HG03469 (cell line): Measurements from ENCODE around the gene VANGL2.

Source experiments
- ATAC-seq: cut with Tn5 transposase; IDR thresholded peaks from one replicate; pipeline ENCODE4 v1.9.1; 2021; ENCODE audit warnings: mild to moderate bottlenecking, moderate library complexity, moderate number of reproducible peaks; ENCODE audit not compliant: unreplicated experiment

The VANGL2 gene

GRCh38 chr1:160454371-160455152 is 54.2 kb downstream of the VANGL2 start:
- ATAC-seq, result no peak

DNA sequence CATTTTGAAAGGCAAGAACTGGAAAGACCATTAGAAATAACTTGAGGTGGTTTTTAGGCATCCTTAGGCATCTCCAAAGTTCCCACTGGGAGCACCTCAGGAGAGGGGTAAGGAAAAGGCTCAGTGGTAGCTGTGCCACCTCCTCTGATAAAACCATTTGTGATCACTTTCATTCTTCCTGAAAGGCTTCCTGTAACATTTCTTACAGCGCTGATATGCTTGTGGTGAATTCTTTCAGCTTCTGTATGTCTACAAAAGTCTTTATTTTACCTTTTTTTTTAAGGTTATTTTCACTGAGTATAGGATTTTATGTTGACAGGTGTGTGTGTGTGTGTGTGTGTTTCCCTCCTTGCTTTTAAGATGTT is 54.8 kb downstream of the VANGL2 start:
- ATAC-seq, result no peak

- no peak for ATAC-seq
These were observed 58.7 kb downstream of the VANGL2 start for GRCh38 chr1:160459056-160459455.

GRCh38 chr1:160459687-160460086 is 59.3 kb downstream of the VANGL2 start:
- ATAC-seq, result no peak

GRCh38 chr1:160460214-160460642 is 59.9 kb downstream of the VANGL2 start:
- ATAC-seq, result no peak

- ATAC-seq, result no peak
These were observed 60.4 kb downstream of the VANGL2 start for GRCh38 chr1:160460683-160461287.

DNA sequence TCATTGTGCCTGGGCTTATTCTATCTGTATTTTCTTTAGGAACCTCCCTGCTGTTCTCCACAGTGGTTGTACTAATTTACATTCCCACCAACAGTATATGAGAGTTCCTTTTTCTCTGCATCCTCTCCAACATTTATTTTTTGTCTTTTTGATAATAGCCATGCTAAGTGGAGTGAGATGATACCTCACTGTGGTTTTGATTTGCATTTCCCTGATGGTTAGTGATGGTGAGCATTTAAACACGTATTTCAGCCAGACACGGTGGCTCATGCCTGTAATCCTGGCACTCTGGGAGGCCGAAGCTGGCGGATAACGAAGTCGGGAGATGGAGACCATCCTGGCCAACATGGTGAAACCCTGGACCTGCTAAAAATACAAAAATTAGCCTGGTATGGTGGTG is 64.8 kb downstream of the VANGL2 start:
- no peak for ATAC-seq

- no peak for ATAC-seq
These were observed 66.6 kb downstream of the VANGL2 start for GRCh38 chr1:160466961-160467360.

DNA sequence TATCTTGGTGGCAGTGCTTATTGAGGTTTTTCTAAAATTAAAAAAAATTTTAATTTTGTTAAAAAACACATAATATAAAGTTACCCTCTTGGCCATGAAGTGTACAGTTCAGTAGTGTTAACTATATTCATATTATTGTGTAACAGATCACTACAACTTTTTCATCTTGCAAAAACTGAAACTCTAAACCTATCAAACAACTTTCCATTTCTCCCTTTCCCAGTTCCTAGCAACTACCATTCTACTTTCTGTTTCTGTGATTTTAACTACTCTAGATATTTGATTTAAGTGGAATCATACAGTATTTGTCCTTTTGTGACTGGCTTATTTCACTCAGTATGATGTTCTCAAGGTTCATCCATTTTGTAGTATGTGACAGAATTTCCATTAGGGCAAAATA is 67.2 kb downstream of the VANGL2 start:
- ATAC-seq, result no peak

DNA sequence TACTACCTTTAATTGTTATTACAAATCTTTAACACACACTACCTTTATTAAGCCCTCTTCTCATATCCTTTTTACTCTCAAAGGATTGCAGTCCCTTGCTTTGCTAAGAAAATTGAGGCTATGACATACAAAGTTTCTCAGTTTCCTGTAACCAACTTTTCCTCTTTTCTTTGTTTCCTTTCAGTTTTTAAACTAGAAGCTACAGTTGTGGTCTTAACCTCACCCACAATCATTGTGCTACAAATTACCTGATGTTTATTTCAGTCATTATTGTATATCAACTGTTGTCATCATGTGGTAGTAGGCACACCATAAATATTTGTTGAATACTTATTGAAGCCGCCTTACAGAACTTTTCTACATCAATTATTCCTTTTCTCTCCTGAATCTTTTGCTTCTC is 70.9 kb downstream of the VANGL2 start:
- ATAC-seq, result no peak

- ATAC-seq, result no peak
These were observed 71.7 kb downstream of the VANGL2 start for GRCh38 chr1:160472112-160472511.

DNA sequence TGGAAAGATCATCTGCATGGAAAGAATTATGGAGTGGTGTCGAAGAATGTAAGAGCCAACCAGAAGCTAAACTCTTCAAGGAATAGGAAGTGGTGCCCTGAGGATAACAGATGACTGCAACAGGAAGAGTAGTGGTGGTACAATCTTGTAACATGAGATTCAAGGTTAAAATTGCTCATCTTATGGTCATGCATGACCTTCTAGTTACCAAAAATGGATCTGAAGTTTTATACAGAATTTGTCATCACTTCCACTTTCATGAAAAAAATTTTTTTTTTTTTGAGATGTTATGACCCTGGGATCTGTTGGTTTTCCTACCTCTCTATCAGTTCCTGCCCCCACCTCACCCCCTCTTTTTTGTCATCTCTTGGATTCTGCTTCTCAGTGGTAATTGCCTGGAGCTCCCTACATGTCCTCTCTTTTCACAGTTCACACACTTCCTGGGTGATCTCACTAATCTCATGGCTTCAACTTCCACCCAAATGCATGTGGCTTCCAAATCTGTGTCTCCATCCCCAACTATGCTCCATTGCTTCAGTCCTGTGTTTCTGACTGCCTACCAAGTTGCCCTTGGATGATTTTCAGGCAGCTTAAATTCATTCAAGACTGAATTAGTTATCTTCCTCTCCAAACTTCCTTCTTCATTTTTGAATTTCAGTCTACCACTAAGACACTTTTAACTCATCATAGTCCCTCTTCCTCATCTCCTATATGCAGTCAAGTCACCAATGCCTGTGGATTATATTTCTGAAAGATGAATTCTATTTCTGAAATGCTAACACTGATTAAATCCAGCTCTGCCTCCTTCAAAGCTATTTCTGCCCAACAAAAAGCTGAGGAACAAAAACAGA is 74.3 kb downstream of the VANGL2 start:
- no peak for ATAC-seq
